Stimulated activated CD4-positive, alpha-beta T cell treated with anti-CD3 and anti-CD28 coated beads, Interleukin-4, amount 100 ng/mL, for 4 hours (primary cell): Measurements from ENCODE around the gene KCND2.
"Not testable (repeated sequence)": the region's sequence is repeated elsewhere in the genome, so short reads cannot be mapped to it uniquely, and the experiment has no call there.

Experiments used
- DNase-seq, 2 experiments: peaks; one replicate each; pipeline ENCODE4 v3.0.0-alpha.2; 2020

Gene KCND2

DNA sequence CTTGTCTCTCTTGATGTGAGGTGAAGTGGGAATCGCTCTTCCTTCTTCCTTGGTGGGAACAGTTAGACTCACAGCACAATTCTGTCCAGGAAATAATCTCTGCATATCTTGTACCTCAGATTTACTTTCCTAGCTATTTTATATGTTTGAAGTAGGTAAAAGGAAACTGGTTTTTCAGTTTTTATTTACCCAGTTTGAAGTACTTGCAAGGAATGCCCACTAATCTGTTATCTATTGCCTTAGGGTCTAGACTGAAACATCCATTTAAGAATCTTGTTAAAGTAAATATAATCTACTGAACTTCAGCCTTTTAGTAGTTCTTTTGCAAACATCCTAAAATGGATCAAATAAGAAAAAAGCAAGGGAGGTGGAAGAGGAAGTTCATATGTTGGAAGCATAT is 229.8 kb downstream of the KCND2 start:
- no peak for DNase-seq

DNA sequence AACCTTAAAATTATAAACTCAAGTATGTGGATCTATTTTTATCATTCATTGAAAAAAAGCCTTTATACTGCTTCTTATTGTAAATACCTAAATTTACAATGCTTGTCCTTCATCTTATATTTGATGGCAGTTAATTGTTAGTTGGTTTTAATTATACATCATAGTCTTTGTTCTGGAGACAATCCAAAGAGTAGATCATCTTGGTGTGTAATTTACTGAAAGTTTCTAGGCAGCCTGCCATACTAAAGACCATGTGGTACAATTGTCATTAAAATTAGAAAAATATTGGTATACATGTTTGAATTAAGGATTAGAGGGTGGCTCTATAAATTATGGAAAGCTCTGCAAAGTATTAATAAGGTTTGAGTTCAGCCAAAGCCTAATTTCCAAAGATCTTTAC is 231.4 kb downstream of the KCND2 start:
- no peak for DNase-seq

DNA sequence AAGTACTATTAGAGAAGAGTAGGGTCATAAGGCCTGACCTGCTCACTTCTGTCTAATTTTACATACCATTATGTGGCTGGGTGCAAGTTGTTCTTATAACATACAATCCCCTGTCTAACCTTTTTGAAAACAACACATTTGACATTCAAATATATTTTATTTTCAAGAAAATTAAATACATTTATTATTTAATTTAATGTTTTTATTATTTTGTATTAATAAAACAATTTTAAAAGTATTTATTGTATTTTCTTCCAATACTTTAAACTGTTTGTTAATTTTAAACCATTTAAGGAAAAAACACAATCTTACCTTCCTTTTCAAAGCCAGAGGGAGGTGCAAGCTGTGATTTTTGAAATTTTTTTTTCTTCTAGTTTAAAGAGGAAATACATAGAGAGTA is 232.8 kb downstream of the KCND2 start:
- no peak for DNase-seq

DNA sequence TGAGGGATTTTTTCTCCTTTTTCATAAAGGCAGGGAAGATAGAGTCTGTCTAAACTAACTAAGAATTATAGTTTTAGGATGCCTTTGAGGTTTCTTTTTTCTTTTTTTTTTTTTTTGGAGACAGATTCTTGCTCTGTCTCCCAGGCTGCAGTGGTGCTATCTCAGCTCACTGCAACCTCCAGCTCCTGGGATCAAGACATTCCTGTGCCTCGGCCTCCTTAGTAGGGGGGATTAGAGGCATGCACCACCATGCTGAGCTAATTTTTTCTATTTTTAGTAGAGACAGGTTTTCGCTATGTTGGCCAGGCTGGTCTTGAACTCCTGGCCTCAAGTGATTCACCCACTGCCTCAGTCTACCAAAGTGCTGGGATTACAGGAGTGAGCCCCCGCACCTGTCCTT is 239.7 kb downstream of the KCND2 start:
- DNase-seq = no peak

DNA sequence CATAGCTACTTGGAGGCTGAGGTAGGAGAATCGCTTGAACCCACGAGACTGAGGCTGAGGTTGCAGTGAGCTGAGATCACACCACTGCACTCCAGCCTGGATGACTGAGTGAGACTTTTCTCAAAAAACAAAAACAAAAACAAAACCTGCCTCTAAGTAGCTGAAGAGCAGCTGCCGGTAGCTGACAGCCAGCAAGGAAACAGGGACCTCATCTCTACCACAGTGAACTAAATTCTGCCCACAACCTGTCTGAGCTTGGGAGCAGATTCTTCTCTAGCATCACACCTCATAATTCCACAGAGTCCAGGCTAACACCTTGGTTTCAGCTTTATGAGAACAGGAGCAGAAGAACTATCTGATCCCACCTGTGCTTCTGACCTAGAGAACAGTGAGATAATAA is 246.2 kb downstream of the KCND2 start:
- DNase-seq = no peak

GRCh38 chr7:120521761-120522737 is 249.1 kb downstream of the KCND2 start:
- DNase-seq = no peak

- no peak for DNase-seq
Observed at GRCh38 chr7:120523985-120524384, 251.0 kb downstream of the KCND2 start.

DNA sequence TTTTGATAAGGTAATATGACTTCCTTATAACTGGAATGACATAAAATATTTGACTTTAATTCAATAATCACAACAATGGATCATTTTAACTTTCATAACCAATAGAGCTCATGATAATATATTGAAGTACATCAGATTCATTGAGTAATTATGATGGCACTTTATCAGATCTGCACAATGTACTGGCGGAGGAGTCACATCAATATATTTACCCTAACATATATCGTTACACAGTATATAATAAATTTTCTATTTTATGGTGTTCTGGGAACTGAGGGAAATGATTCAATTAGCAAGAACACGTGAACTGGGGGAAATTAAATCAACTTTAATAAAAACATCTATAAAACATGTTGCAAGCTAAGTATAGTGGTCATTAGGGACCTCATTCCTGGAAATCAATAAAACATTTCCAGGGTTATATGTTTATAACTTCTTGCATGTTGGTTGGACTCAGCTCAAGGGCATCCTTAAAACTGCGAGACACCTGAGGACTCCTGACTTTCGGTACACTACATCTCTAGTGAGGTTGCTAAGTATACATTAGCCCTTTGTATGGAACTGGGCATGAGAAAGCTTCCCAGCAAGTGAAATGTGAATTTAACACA is 254.0 kb downstream of the KCND2 start:
- no peak for DNase-seq

- DNase-seq = no peak
Observed at GRCh38 chr7:120529736-120530135, 256.8 kb downstream of the KCND2 start.

GRCh38 chr7:120538335-120538734 is 265.4 kb downstream of the KCND2 start:
- no peak for DNase-seq

- DNase-seq = no peak
Observed at GRCh38 chr7:120539321-120539720, 266.3 kb downstream of the KCND2 start.

GRCh38 chr7:120547605-120548004 is 274.6 kb downstream of the KCND2 start:
- no peak for DNase-seq

GRCh38 chr7:120550494-120551048 is 277.6 kb downstream of the KCND2 start:
- no peak for DNase-seq

DNA sequence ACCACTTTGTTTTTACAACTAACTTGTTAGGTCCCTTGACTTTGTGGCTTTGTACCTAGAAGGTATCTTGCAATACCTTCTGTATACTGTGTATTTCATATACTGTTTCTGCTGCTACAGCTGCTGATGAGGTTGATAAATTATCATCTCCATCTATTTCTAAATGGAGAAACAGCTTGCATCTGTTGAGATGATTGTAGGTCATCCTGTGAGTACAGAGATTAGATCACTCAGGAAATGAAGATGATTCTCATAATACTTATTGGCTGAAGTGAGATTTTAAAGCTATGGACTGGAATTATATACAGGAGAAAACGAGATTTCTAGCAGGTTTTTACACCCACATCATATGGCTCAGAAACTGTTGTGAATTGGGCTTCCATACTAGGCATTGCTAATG is 280.5 kb downstream of the KCND2 start:
- DNase-seq = no peak

GRCh38 chr7:120554960-120555571 is 282.1 kb downstream of the KCND2 start:
- no peak for DNase-seq

GRCh38 chr7:120564145-120564544 is 291.2 kb downstream of the KCND2 start:
- no peak for DNase-seq

DNA sequence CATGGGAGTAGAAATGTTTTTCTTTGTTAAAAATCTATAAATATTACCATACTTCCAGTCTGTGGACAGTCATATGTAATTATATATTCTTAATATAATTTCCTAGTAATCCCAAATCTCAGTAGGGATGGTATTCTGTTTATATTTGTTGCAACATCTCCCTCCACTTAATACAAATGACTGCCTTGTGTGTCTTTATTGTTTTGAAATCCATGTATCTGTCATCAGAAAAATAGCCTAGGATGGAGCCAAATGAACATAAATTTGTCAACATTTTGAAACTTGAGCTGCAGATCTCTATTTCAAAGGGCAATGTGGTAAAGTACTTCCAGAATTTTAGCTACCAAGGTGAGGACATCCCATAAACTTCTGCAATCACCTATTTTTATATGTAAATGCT is 294.2 kb downstream of the KCND2 start:
- DNase-seq = no peak

DNA sequence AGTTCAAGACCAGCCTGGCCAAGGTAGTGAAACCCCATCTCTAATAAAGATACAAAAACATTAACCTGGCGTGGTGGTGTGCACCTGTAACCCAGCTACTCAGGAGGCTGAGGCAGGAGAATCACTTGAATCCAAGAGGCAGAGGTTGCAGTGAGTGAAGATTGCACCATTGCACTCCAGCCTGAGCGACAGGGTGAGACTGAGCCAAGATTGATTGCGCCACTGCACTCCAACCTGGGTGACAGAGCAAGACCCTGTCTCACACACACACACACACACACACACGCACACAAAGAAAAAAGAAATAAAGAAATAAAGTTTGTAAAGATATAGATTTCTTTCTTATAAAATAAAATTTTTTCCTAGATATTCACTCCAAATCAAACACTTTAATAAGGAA is 305.7 kb downstream of the KCND2 start:
- not testable (repeated sequence) for DNase-seq

- no peak for DNase-seq
Observed at GRCh38 chr7:120582916-120583315, 309.9 kb downstream of the KCND2 start.

DNA sequence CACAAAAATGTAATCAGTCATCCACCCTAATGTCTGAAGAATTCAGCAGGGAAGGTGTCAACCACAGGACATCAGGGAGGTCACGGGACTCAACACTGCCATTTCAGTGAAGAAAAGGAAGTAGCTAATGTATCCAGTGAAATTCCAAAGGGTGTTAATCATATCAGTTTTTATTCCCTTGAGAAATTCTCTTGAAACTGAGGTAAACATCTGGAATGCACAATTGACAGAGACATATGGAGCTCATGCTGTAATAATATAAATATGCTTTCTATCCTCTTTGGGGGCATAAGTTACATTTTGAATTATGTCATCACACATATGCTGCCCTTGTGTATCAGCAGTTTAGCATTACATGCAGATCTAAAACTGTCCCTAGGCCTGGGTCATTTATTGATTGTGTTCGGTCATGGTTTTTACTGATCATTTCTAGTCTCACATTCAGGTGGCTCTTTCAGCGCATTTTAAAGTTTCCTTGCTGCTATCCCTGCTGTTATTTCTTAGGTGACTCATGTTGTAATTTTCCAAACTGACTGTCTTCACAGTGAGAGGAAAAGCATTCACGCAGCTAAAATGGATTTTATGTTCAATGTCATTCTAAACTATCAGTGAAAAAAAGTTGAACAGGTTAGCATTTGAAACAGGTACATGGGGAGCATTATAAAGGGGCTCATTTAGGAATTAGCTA is 311.1 kb downstream of the KCND2 start:
- DNase-seq = no peak

GRCh38 chr7:120586571-120586970 is 313.6 kb downstream of the KCND2 start:
- DNase-seq = no peak

GRCh38 chr7:120587243-120587642 is 314.3 kb downstream of the KCND2 start:
- no peak for DNase-seq

GRCh38 chr7:120588416-120588815 is 315.4 kb downstream of the KCND2 start:
- DNase-seq = no peak
